Activated CD8-positive, alpha-beta memory T cell treated with anti-CD3 and anti-CD28 coated beads, Interleukin-2, amount 50 U/mL, for 24 hours (primary cell): ENCODE measurements around the gene ZFPL1.

Source experiments
- DNase-seq: peaks from one replicate; pipeline ENCODE4 v3.0.0-alpha.2; 2020; ENCODE audit errors: extremely low read depth

ZFPL1 gene

DNA sequence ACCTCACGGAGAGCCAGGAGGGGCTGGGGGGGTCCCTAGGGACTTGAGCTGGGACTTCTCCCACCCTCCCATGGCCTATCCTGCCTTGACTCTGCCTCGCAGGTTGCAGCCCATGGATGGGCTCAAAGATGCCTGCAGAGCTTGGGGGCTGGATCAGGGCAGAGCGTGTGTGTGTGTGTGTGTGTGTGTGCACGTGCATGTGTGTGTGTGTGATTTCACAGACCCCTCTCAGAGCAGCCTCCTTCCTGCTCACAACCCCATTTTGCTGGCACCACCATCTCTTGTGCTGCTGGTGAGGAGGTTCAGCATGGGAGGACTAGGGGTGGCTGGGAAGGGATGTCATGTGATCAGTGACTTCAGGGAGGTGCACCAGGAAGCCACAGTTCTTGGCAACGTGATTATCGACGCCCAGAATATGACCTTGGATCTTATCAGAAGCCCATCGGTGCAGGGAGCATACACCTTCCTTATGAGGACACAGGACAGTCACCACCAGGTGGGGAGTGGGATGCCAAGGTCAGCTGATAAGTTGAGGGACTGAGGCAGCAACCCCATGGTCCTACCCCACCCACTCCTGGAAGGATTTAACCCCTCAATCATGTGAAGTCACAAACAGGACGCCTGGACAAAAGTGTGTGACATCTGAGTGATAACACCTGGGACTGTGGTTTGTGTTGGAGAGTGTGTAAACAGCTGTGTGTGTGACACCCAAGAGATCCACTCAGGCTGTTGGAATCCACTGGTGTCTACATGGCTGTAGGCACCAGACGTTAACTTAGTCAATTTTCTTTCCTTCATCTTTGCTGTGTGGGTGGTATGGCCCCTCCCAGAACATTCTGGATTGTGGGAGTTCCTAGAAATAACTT, 23.8 kb upstream of the ZFPL1 start:
- DNase-seq = no peak

DNA sequence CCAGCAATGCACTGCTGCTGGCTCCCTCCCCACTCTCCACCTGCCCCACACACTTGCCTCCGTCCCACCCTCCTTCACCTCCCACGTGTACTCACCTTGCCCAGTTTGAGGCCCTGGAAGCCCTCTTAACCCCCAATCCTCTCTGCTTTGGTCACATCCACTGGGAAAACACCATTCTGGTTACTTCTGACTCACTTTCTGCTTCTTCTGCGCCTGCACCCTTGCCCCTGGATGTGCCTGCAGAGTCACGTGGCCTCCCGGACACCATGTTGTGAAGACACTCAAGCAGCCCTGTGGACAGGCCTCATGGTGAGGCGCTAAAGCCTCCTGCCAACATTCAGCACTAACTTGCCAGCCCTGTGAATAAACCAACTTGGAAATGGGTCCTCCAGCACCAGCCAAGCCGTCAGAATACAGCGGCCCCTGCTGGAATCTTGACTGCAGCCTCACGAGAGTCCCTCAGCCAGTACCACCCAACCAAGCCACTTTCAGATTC, 23.1 kb upstream of the ZFPL1 start:
- no peak for DNase-seq

DNA sequence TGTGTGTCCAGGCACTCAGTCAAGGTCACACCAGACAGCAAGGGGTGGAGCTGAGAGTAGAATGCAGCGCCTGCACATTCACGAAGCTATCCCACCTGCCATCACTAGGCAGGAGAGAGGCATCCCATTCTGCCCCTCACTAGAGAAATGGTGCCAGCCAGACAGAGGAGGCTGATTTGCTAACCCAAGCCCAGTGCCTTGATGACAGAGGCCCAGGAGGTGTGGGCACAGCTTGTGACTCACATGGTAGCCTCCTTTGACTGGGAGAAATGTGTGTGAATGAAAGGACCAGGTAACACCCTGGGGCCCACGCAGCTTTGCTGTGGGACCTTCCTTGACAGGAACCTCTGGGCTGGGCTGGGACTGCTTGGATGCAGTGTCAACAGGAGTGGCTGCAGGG, 20.5 kb upstream of the ZFPL1 start:
- no peak for DNase-seq

GRCh38 chr11:65064847-65065240, 19.2 kb upstream of the ZFPL1 start:
- DNase-seq = no peak

DNA sequence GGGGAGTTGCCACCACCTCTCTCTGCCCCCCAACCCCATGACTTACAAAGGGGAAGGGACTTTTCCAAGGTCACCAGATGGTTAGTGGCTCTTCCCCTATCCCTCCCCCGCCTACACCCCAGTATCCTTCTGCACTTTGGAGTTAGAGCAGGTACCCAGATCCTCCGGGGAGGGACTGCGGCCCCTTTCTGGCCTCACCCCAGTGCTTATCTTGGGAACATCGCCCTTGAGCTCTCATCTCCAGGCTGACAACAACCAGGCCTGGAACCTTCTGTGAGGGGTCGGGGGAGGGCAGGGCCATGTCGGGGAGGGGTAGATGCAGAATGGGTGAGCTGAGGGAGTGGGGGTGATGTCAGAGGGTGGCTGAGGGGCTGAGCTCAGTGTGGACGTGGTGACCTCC, 18.2 kb upstream of the ZFPL1 start:
- no peak for DNase-seq

DNA sequence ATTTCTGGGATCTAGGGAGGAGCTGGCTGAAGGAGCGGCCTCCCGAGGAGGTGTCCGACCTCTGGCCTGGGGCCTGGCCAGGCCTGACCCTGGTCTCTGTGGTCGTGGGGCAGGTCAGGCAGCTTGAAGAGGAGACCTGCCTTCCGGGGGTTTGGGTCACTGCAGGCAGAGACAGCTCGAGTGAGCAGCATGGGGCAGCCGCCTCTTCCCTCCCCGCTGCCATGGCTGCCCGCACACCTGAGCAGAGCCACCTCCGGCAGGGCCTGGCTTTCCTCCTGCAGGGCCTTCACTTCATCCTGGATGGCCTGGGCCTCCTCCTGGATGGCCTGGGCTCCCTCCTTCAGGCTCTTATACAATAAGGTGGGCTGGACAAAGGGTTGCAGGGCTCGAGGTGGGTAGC, 17.7 kb upstream of the ZFPL1 start:
- no peak for DNase-seq

DNA sequence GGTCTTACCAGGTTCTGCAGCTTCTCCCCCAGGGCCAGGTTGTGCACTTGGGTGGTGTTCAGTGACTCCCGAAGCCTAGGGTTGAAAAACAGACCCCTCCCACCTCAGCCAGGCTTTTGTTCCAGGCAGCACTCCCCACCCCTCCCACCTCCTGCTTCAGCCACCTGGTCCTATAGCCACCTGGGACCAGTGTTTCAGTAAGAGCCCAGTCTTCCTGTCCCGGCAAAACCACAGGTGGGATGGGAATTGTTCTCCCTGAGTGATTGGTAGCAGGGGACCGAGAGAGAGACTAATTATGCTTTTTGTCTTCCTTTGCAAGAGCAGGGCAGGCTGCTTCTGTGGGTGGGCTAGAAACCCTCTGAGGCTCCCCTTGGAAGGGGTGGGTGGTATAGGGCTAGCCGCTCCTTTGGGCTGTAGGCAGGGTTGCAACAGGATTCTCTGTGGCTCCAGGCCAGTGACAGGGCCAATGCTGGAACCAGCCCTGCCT, 17.2 kb upstream of the ZFPL1 start:
- no peak for DNase-seq

DNA sequence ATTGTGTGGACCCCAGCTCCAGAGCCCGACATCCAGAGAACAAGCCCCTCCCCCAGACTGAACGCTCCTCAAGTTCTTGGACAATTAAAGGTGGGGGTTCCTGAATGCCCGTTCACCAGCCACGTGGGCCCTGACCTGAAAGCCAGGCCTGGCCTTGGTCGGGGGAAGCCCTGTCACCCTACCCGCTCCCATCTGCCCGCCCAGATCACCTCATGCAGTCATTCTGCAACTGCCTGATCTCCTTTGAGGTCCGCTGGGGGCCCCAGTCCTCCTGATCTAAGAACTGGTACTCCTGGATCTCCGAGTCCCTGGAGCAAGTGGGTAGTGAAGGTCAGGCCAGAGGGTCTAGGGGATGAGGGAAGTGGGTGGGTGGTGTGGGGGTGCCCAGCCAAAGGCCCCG, 16.6 kb upstream of the ZFPL1 start:
- DNase-seq = no peak

DNA sequence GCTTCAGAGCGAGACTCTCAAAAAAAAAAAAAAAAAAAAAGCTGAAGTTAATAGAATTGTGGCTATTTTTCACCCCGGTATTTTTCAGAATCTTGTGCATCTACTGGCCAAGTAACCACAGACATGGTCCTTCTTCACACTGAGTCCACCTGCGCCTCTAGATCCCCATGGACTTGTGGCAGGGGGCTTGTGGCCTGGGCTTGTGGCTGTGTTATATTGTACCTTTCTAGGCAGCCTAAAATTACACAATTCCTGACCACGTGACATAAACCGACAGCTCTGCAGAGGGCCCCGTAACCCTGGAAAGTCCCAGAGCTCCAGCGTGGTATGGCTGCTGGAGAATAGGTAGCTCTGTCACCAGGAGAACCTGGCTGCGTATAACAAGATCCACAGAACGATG, 14.8 kb upstream of the ZFPL1 start:
- DNase-seq = no peak

- no peak for DNase-seq
Observed at GRCh38 chr11:65071907-65072630, 12.0 kb upstream of the ZFPL1 start.

- no peak for DNase-seq
Observed at GRCh38 chr11:65072631-65072966, 11.4 kb upstream of the ZFPL1 start.

DNA sequence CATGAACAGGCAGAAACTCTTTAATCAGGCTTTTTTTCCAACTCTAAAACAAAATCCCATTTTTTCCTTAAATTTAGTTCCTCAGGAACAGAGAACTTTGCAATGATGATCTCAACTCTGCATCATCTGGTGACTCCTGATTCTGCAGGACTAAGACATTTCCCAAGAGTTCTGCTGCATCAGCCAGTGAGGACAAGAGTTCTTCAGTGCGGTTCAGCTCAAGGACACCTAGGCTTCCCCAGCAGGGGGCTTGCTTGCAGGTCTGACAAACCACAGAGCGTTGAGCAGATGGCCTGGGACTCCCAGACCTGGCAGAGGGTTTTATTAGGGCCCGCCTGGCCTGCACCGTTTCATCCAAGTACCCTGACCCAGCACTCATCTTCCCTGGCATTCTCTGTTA, 6.6 kb upstream of the ZFPL1 start:
- DNase-seq = no peak

DNA sequence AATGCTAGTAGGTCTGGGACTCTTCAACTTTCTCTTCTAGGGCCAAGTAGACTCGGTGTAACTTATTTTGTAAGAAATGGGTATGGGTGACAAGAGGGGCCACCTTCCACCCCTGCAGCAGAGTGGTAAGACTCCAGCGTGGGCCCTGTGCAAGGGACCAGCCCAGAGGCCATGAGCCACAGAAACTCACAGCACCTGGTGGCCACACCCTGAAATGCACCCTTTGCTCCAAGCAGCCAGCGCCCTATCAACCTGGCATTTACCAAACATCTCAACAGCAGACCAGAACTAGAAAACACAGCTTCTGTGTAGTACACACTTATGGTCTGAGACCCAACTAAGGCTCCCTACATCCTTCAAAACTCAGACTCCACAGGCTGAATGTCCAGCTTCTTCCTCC, 5.9 kb upstream of the ZFPL1 start:
- DNase-seq = peak; percentile 35

- DNase-seq = no peak
Observed at GRCh38 chr11:65078786-65079342, 5.2 kb upstream of the ZFPL1 start.

GRCh38 chr11:65083134-65083833, 738 bp upstream of the ZFPL1 start:
- DNase-seq = no peak

DNA sequence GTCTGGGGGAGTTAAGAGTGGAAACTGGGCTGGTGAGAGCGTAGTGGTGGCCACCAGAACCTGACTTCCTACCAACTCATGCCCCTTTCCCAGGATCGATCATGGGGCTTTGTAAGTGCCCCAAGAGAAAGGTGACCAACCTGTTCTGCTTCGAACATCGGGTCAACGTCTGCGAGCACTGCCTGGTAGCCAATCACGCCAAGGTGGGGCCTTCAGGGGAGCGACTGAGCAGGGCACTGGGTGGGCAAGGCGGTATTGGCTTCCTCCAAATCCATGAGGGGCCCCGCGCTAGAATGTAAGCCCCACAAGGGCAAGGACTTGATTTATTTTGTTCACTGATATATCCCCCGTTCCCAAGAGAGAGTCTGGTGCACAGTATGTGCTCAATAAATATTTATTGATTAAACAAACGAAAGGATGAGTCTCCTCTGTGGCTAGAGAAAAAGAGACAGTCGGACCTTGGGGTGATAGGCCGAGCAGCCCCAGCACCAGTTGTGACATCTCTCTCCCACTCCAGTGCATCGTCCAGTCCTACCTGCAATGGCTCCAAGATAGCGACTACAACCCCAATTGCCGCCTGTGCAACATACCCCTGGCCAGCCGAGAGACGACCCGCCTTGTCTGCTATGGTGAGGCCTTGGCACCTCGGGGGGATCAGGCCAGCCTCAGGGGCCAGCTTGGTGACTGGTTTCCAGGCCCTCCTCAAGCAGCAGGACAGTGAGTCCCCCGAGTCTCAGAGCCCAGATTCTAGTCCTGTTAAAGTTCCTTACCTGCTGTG, 765 bp downstream of the ZFPL1 start:
- no peak for DNase-seq

GRCh38 chr11:65085446-65085845, 1.4 kb downstream of the ZFPL1 start:
- no peak for DNase-seq

GRCh38 chr11:65086809-65087208, 2.8 kb downstream of the ZFPL1 start:
- DNase-seq = no peak

- no peak for DNase-seq
Observed at GRCh38 chr11:65087216-65087615, 3.2 kb downstream of the ZFPL1 start.

- DNase-seq = no peak
Observed at GRCh38 chr11:65087827-65088226, 3.8 kb downstream of the ZFPL1 start.

- no peak for DNase-seq
Observed at GRCh38 chr11:65089621-65090020, 5.6 kb downstream of the ZFPL1 start.
